Endothelial cell of umbilical vein (primary cell): ENCODE data around the gene TEAD3. TPM values are rescaled to one million over a fixed set of nuclear protein-coding genes. Genes with fewer than 3 reads are reported as not detected.

Source experiments
- BruUV-seq: library from RNA; stranded (reverse); fragments of 400-500 nt; replicated peaks from 2 replicates; lab custom pipeline; 2021; lab: Mats Ljungman, UMichigan
- CTCF ChIA-PET: fragments of 300-600, 350-600 bp; sonication (Branson Sonifier 250); formaldehyde crosslinking; loops from one replicate; lab custom pipeline; 2021; ENCODE audit warnings: antibody characterized with exemption, inconsistent platforms; lab: Charles Lee
- POLR2A ChIA-PET: fragments of 300-600, 350-600 bp; sonication (Branson Sonifier 250); formaldehyde crosslinking; loops from one replicate; lab custom pipeline; 2021; ENCODE audit warnings: antibody characterized with exemption, inconsistent platforms; lab: Charles Lee
- DNase-seq: peaks from one replicate; pipeline ENCODE4 v3.0.0-alpha.2; 2011; ENCODE audit warnings: low read depth, low spot score
- FAIRE-seq: peaks from 2 replicates; lab custom pipeline; 2011; peaks lifted over from hg19 to GRCh38; lab: Jason Lieb, UNC
- H2AFZ ChIP-seq: 2 replicates; pipeline ENCODE4 v1.6.0; 2012; ENCODE audit warnings: low read depth, low read length, control low read depth, inconsistent platforms
- H3K27ac ChIP-seq: 2 replicates; pipeline ENCODE4 v1.5.1; 2011; ENCODE audit warnings: low read depth, mild to moderate bottlenecking, control low read depth, low read length, moderate library complexity; ENCODE audit not compliant: insufficient read depth
- H3K27me3 ChIP-seq, 2 experiments: 2 replicates each; pipeline versions ENCODE4 v1.6.0 to v1.6.1; 2011; ENCODE audit warnings: low read length in 2 of 2, mixed read lengths in 1 of 2; ENCODE audit not compliant: control insufficient read depth in 2 of 2, insufficient read depth in 2 of 2
- H3K36me3 ChIP-seq, 2 experiments: 2 replicates in 1 of 2; 3 replicates in 1 of 2; pipeline ENCODE4 v1.5.1; 2011; ENCODE audit warnings: low read length in 2 of 2, mild to moderate bottlenecking in 1 of 2, moderate library complexity in 1 of 2; ENCODE audit not compliant: control insufficient read depth in 2 of 2, insufficient read depth in 2 of 2; ENCODE audit errors: extremely low read depth in 1 of 2
- H3K4me1 ChIP-seq: 3 replicates; pipeline ENCODE4 v1.5.1; 2011; ENCODE audit warnings: mild to moderate bottlenecking, low read length; ENCODE audit not compliant: control insufficient read depth, insufficient read depth; ENCODE audit errors: extremely low read depth
- H3K4me2 ChIP-seq: 2 replicates; pipeline ENCODE4 v1.6.1; 2011; ENCODE audit warnings: low read length, control low read depth, mixed read lengths; ENCODE audit not compliant: insufficient read depth
- H3K4me3 ChIP-seq, 3 experiments: fragments of 200-600 bp in 1 of 3; sonication (generic), shearing (Covaris generic) in 1 of 3; replicated peaks in 1 of 3; 2 replicates each; pipeline ENCODE4 v1.5.1; 2011 to 2016; ENCODE audit warnings: control low read depth in 3 of 3, low read length in 3 of 3, mild to moderate bottlenecking in 2 of 3, inconsistent platforms in 1 of 3, low read depth in 1 of 3, moderate library complexity in 1 of 3; ENCODE audit not compliant: insufficient read depth in 1 of 3
- H3K79me2 ChIP-seq: 2 replicates; pipeline ENCODE4 v1.6.0; 2012; ENCODE audit warnings: low read length, inconsistent platforms; ENCODE audit not compliant: control insufficient read depth, insufficient read depth
- H3K9ac ChIP-seq: replicated peaks from 2 replicates; pipeline ENCODE3; 2011; ENCODE audit warnings: low read length, control low read depth; ENCODE audit not compliant: insufficient read depth; ENCODE audit errors: extremely low read depth
- H3K9me1 ChIP-seq: replicated peaks from 3 replicates; pipeline ENCODE4 v1.6.0; 2011; ENCODE audit warnings: mild to moderate bottlenecking, low read length; ENCODE audit not compliant: control insufficient read depth, insufficient read depth; ENCODE audit errors: extremely low read depth
- H3K9me3 ChIP-seq: replicated peaks from 2 replicates; pipeline ENCODE4 v1.5.1; 2012; ENCODE audit warnings: low read length, inconsistent platforms; ENCODE audit not compliant: control insufficient read depth, insufficient read depth
- H4K20me1 ChIP-seq: replicated peaks from 2 replicates; pipeline ENCODE3; 2011; ENCODE audit warnings: mild to moderate bottlenecking, low read length; ENCODE audit not compliant: control insufficient read depth, insufficient read depth; ENCODE audit errors: extremely low read depth
- CTCF ChIP-seq, 2 donors: IDR thresholded peaks; 1 replicate in 1 of 2; 2 replicates in 1 of 2; pipeline ENCODE4 v1.5.1; 2011; ENCODE audit warnings: low read length in 2 of 2, mild to moderate bottlenecking in 2 of 2, moderate library complexity in 2 of 2, control low read depth in 1 of 2, inconsistent platforms in 1 of 2, low read depth in 1 of 2; ENCODE audit not compliant: insufficient read depth in 1 of 2; ENCODE audit errors: extremely low read depth in 1 of 2
- EZH2 ChIP-seq: IDR thresholded peaks from 2 replicates; pipeline ENCODE4 v1.6.1; 2012; ENCODE audit warnings: borderline replicate concordance, low read depth, mild to moderate bottlenecking, moderate library complexity, low read length, inconsistent platforms; ENCODE audit not compliant: severe bottlenecking
- FOS ChIP-seq: IDR thresholded peaks from 2 replicates; pipeline ENCODE4 v1.6.1; 2011; ENCODE audit warnings: mild to moderate bottlenecking, low read length, moderate library complexity, borderline replicate concordance; ENCODE audit not compliant: insufficient read depth
- GATA2 ChIP-seq: IDR thresholded peaks from 2 replicates; pipeline ENCODE4 v1.7.0; 2011; ENCODE audit warnings: low read depth, mild to moderate bottlenecking, moderate library complexity, mixed read lengths, low read length; ENCODE audit not compliant: insufficient read length, insufficient read depth
- JUN ChIP-seq: IDR thresholded peaks from 2 replicates; pipeline ENCODE4 v1.6.1; 2011; ENCODE audit warnings: borderline replicate concordance, low read depth; ENCODE audit not compliant: insufficient read length, insufficient read depth
- MAX ChIP-seq: IDR thresholded peaks from 2 replicates; pipeline ENCODE4 v1.6.1; 2011; ENCODE audit not compliant: insufficient read depth, insufficient read length
- MYC ChIP-seq: IDR thresholded peaks from one replicate; pipeline ENCODE4 v1.6.1; 2011; ENCODE audit warnings: mild to moderate bottlenecking, low read depth, low read length
- POLR2A ChIP-seq: IDR thresholded peaks from 2 replicates; pipeline ENCODE4 v1.6.1; 2012; ENCODE audit warnings: low read depth, mild to moderate bottlenecking, control low read depth, low read length
- POLR2AphosphoS5 ChIP-seq: IDR thresholded peaks from 2 replicates; pipeline ENCODE4 v1.6.1; 2012; ENCODE audit warnings: low read depth, mild to moderate bottlenecking, control low read depth, low read length, moderate library complexity; ENCODE audit not compliant: insufficient read depth
- dilution Hi-C: fragments of 300-500 bp; cut with MboI; formaldehyde crosslinking; loops from one replicate; pipeline ENCODE4 v1.15.0; 2019; ENCODE audit warnings: low sequenced_read_pairs; ENCODE audit not compliant: extremely low pct_ligation_motif_present
- intact Hi-C: fragments of 100-400 bp; cut with micrococcal nuclease; formaldehyde crosslinking; loops from one replicate; pipeline ENCODE4 v1.10.0; 2022
- polyA plus RNA-seq, 4 experiments: library from polyadenylated mRNA; depleted of rRNA in 3 of 4; stranded (reverse) in 3 of 4; unstranded in 1 of 4; fragments of >200 nt; gene quantifications; 2 replicates each; pipeline versions ENCODE4 v1.2.1 to v1.2.3, GENCODE V29; 2011 to 2012; ENCODE audit warnings: missing spikeins in 1 of 4
- total RNA-seq: library from RNA; stranded (reverse); gene quantifications from 2 replicates; pipeline ENCODE4 v1.2.3, GENCODE V29; 2021

The TEAD3 gene
- total and polyA plus RNA-seq, 2 donors (not counting 3 experiments of a cell fraction or from before 2014, with no cell fraction given): 1.1 to 1.6 TPM

GRCh38 chr6:35473850-35474130, 23.1 kb downstream of the TEAD3 start:
- no TSS peak for BruUV-seq
- FAIRE-seq (no peak), DNase-seq (no peak)
- intact Hi-C loops: no loop called here
- Histone ChIP-seq H3K4me2 (no peak overlapping the region), H2AFZ (no peak overlapping the region), H3K9ac (no peak overlapping the region), H3K9me3 (no peaks in the 10 kb centered on the region), H3K27me3 (no peaks in the 10 kb centered on the region), H3K4me1 (peaks cover 21% of the 10 kb centered on the region), H4K20me1 (peaks cover 12% of the 10 kb centered on the region), H3K9me1 (no peaks in the 10 kb centered on the region), H3K36me3 (peaks cover 7 to 13% of the 10 kb centered on the region in 2 experiments), H3K79me2 (peaks cover 27% of the 10 kb centered on the region), H3K4me3 (no peak overlapping the region), H3K27ac (no peak overlapping the region)
- ChIA-PET CTCF (no interaction called here), POLR2A (interaction anchor here (0.6 to 0.9 kb wide), 3 partner anchors 9 to 441 kb away, joined by 3 read pairs; no protein-coding TSS in a partner anchor)
- dilution Hi-C loops: no loop called here
- TF ChIP-seq POLR2A (no peak), FOS (no peak), CTCF (IDR thresholded peaks at IDR 0.05; ENCODE audit: extremely low read depth in 1 of 2, insufficient read depth in 1 of 2, low read depth in 1 of 2, low read length in 2 of 2) (no peak), POLR2AphosphoS5 (no peak), GATA2 (no peak), MYC (no peak), MAX (no peak), EZH2 (no peak), JUN (no peak)
